ENCODE measurements around the gene MAK. TPM values are rescaled to one million over a fixed set of nuclear protein-coding genes. Genes with fewer than 3 reads are reported as not detected.

The MAK gene
- total and polyA plus RNA-seq, 4 donors: 1.0 to 4.6 (median 2.7) TPM

DNA sequence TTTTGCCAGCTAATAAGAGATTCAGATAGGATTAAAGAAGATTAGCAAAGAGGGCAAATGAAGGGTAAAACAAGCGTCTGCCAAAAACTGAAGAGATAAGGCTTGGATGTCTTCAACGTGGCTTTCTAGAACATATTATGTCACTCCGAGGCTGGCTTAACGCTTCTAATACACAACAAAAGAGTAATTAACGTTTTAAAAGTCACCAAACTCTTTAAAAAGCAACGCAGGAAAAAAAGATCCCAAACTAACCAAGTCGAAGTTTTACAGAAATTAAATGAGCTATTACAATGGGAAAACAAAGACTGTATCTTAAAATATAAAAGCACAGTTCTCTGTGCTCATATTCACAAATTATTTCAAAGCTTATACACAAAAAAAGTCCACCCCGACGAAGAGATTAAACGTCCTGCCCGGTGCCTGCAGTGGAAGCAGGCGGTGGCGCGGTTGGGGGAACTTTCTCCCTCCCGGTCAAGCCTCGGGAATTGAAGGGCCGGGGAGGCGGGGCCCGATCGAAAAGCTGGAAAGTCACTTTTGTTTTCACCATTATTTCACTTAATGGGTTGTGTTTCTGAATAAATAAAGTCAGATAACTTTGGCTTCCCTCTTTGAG is 1.2 kb downstream of the MAK start:
- Histone ChIP-seq H3K27ac (ENCODE audit: low read depth in 1 of 2, low read length in 1 of 2) (no peak overlapping the region), H3K9ac (ENCODE audit: insufficient read depth in 1 of 2, low read length in 2 of 2) (peak overlapping the region in 1 of 2 donors; percentile 68), H3K4me1 (ENCODE audit: control insufficient read depth in 5 of 5, insufficient read depth in 5 of 5, low read length in 5 of 5) (peaks cover 0 to 5% (median 2%) of the 10 kb centered on the region in 5 donors), H3K27me3 (ENCODE audit: control insufficient read depth in 3 of 3, insufficient read depth in 3 of 3, low read length in 2 of 3) (peaks cover 0 to 5% (median 0%) of the 10 kb centered on the region in 3 donors), H3K9me3 (ENCODE audit: control insufficient read depth in 4 of 4, insufficient read depth in 3 of 4, low read length in 3 of 4) (no peaks in the 10 kb centered on the region), H3K4me3 (no peak overlapping the region), H3K36me3 (ENCODE audit: control insufficient read depth in 4 of 4, insufficient read depth in 4 of 4, low read length in 4 of 4) (no peaks in the 10 kb centered on the region)
- WGBS, 2 donors: 3 to 5% methylated on average over 20 of the region's 20 CpGs
- TF ChIP-seq, protein P1, sequence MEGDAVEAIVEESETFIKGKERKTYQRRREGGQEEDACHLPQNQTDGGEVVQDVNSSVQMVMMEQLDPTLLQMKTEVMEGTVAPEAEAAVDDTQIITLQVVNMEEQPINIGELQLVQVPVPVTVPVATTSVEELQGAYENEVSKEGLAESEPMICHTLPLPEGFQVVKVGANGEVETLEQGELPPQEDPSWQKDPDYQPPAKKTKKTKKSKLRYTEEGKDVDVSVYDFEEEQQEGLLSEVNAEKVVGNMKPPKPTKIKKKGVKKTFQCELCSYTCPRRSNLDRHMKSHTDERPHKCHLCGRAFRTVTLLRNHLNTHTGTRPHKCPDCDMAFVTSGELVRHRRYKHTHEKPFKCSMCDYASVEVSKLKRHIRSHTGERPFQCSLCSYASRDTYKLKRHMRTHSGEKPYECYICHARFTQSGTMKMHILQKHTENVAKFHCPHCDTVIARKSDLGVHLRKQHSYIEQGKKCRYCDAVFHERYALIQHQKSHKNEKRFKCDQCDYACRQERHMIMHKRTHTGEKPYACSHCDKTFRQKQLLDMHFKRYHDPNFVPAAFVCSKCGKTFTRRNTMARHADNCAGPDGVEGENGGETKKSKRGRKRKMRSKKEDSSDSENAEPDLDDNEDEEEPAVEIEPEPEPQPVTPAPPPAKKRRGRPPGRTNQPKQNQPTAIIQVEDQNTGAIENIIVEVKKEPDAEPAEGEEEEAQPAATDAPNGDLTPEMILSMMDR (IDR thresholded peaks at IDR 0.05; ENCODE audit: control extremely low read depth, extremely low read depth): no peak
- DNase-seq (peak; percentile 50 to 74 (median 55)), ATAC-seq (ENCODE audit: insufficient read depth, low FRiP score) (no peak)

DNA sequence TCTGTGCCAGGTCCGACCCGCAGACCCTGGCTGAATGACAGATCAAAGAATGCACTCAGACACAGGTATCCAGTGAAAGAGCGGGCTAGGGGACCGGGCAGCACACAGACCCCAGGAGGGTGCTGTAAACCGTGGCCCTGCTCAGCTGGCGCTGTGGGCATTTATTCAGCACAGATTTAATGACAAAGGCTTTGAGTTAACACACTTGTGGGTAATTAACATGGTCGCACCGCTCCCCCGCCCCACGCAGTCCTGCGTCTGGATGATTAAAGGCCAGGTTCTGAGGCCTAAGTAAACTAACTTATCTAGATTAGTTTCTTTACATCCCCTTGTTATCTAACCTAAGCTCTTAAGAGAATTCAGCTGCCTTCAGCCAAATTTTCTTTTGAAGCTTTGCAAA is 3.5 kb downstream of the MAK start:
- Histone ChIP-seq H3K9me3 (ENCODE audit: control insufficient read depth in 4 of 4, insufficient read depth in 3 of 4, low read length in 3 of 4) (no peaks in the 10 kb centered on the region), H3K4me3 (no peak overlapping the region), H3K9ac (ENCODE audit: insufficient read depth in 1 of 2, low read length in 2 of 2) (no peak overlapping the region), H3K36me3 (ENCODE audit: control insufficient read depth in 4 of 4, insufficient read depth in 4 of 4, low read length in 4 of 4) (no peaks in the 10 kb centered on the region), H3K27me3 (ENCODE audit: control insufficient read depth in 3 of 3, insufficient read depth in 3 of 3, low read length in 2 of 3) (peaks cover 0 to 5% (median 0%) of the 10 kb centered on the region in 3 donors), H3K27ac (ENCODE audit: low read depth in 1 of 2, low read length in 1 of 2) (no peak overlapping the region), H3K4me1 (ENCODE audit: control insufficient read depth in 5 of 5, insufficient read depth in 5 of 5, low read length in 5 of 5) (peaks cover 0 to 5% (median 2%) of the 10 kb centered on the region in 5 donors)
- 88 to 95% methylated on average over 11 of the region's 11 CpGs for WGBS, 2 donors
- TF ChIP-seq, protein P1 (IDR thresholded peaks at IDR 0.05; ENCODE audit: control extremely low read depth, extremely low read depth): no peak
- DNase-seq: no peak
- no peak for ATAC-seq (ENCODE audit: insufficient read depth, low FRiP score)

DNA sequence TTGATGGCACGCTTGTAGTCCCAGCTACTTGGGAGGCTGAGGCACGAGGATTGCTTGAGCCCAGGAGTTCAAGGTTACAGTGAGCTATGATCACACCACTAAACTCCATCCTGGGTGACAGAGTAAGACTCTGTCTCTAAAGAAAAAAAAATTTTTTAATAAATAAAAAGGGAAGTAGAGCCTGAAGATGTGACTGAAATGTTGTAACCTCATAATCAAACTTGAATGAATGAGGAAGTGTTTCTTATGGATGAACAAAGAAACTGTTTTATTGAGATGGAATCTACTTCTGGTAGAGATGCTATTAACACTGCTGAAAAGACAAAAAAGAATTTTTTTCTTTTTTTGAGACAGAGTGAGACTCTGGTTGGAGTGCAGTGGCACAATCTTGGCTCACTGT is 6.7 kb downstream of the MAK start:
- H3K27ac ChIP-seq (ENCODE audit: low read depth in 1 of 2, low read length in 1 of 2): no peak overlapping the region
- H3K4me1 ChIP-seq (ENCODE audit: control insufficient read depth in 5 of 5, insufficient read depth in 5 of 5, low read length in 5 of 5): no peaks in the 10 kb centered on the region
- H3K27me3 ChIP-seq (ENCODE audit: control insufficient read depth in 3 of 3, insufficient read depth in 3 of 3, low read length in 2 of 3): peaks cover 0 to 5% (median 0%) of the 10 kb centered on the region in 3 donors
- H3K9ac ChIP-seq (ENCODE audit: insufficient read depth in 1 of 2, low read length in 2 of 2): no peak overlapping the region
- ATAC-seq (ENCODE audit: insufficient read depth, low FRiP score): no peak
- TF ChIP-seq, protein P1 (IDR thresholded peaks at IDR 0.05; ENCODE audit: control extremely low read depth, extremely low read depth): no peak
- peaks cover 0 to 2% (median under 1%) of the 10 kb centered on the region in 4 donors for H3K36me3 ChIP-seq (ENCODE audit: control insufficient read depth in 4 of 4, insufficient read depth in 4 of 4, low read length in 4 of 4)
- H3K9me3 ChIP-seq (ENCODE audit: control insufficient read depth in 4 of 4, insufficient read depth in 3 of 4, low read length in 3 of 4): no peaks in the 10 kb centered on the region
- no peak for DNase-seq
- WGBS, 2 donors: 89 to 98% methylated on average over 2 of the region's 2 CpGs
- no peak overlapping the region for H3K4me3 ChIP-seq

DNA sequence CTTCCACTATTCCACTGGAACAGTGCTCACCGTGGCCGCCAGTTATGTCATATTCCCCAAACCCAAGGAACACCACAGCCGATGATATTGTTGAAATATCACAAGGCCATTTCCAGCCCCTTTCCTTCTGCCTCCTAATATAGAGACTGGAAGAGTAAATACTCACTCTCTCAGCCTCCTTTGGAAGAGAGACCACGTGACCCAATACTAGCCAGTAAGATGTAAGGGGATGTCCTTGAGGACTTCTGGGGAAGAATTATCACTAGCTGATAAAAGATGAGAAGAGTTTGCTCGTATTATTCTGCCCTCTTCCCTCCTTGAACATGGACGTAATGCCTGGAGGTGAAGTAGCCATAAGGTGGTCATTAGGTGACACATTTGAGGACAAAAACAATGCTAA is 13.5 kb downstream of the MAK start:
- 95 to 96% methylated on average over 6 of the region's 6 CpGs for WGBS, 2 donors
- Histone ChIP-seq H3K27me3 (ENCODE audit: control insufficient read depth in 3 of 3, insufficient read depth in 3 of 3, low read length in 2 of 3) (no peaks in the 10 kb centered on the region), H3K4me3 (no peak overlapping the region), H3K9me3 (ENCODE audit: control insufficient read depth in 4 of 4, insufficient read depth in 3 of 4, low read length in 3 of 4) (no peaks in the 10 kb centered on the region), H3K36me3 (ENCODE audit: control insufficient read depth in 4 of 4, insufficient read depth in 4 of 4, low read length in 4 of 4) (peaks cover 0 to 2% (median under 1%) of the 10 kb centered on the region in 4 donors), H3K9ac (ENCODE audit: insufficient read depth in 1 of 2, low read length in 2 of 2) (no peak overlapping the region), H3K27ac (ENCODE audit: low read depth in 1 of 2, low read length in 1 of 2) (no peak overlapping the region), H3K4me1 (ENCODE audit: control insufficient read depth in 5 of 5, insufficient read depth in 5 of 5, low read length in 5 of 5) (no peaks in the 10 kb centered on the region)
- ATAC-seq (ENCODE audit: insufficient read depth, low FRiP score): no peak
- no peak for DNase-seq
- TF ChIP-seq, protein P1 (IDR thresholded peaks at IDR 0.05; ENCODE audit: control extremely low read depth, extremely low read depth): no peak
